Melanocyte of skin (primary cell): Measurements from ENCODE around the gene SMIM38. TPM values are rescaled to one million over a fixed set of nuclear protein-coding genes. Genes with fewer than 3 reads are reported as not detected.

ENCODE experiments used
- total RNA-seq, 2 donors: library from RNA; depleted of rRNA; stranded (reverse); fragments of >200 nt; gene quantifications; 2 replicates each; pipeline ENCODE4 v1.2.3, GENCODE V29; 2012

The SMIM38 gene
- under 1 TPM; under 0.01 to 0.34 TPM for total RNA-seq

GRCh38 chr11:69155302-69156234 is at the start of gene SMIM38:
Gene SMIM38 (plus strand): TSS chr11:69155935. CDS start chr11:69157847, 1,912 bp downstream.

Other genes with a start within 250 kb of the SMIM38 start
- not detected for gene MRGPRD, start 174.9 kb upstream of the SMIM38 start, total RNA-seq
- gene MRGPRF, start 142.7 kb upstream of the SMIM38 start, total RNA-seq, result under 1 TPM; under 0.01 to 0.33 TPM
- 100 to 1,000 TPM in 1 of 2 donors, 10 to 100 TPM in 1; 80.3 to 132 TPM for gene TPCN2, start 107.0 kb upstream of the SMIM38 start, total RNA-seq
- gene MYEOV, start 138.2 kb downstream of the SMIM38 start, total RNA-seq, result 1 to 10 TPM in 1 of 2 donors, not detected in 1; 2.3 TPM